GM10266 (cell line): ENCODE data around the gene HSBP1.

Experiments
- DNase-seq: peaks from one replicate; pipeline ENCODE4 v3.0.0; 2012; ENCODE audit errors: extremely low spot score
- CTCF ChIP-seq: IDR thresholded peaks from 2 replicates; pipeline ENCODE4 v1.5.1; 2012; ENCODE audit warnings: mild to moderate bottlenecking, low read depth; ENCODE audit not compliant: control insufficient read depth, insufficient read depth; ENCODE audit errors: missing control alignments

Gene HSBP1

GRCh38 chr16:83807710-83808572, at the start of gene HSBP1:
Gene HSBP1 (plus strand): TSS chr16:83807978. CDS start chr16:83808077, 99 bp downstream.
- no peak for TF ChIP-seq CTCF
- DNase-seq: peak; percentile 97

GRCh38 chr16:83762141-83762991, 45.4 kb upstream of the HSBP1 start:
- no peak for TF ChIP-seq CTCF
- no peak for DNase-seq

- DNase-seq: no peak
- TF ChIP-seq CTCF: no peak
Measured at GRCh38 chr16:83762992-83763358, 44.8 kb upstream of the HSBP1 start.

- no peak for DNase-seq
- TF ChIP-seq CTCF: no peak
Measured at GRCh38 chr16:83768986-83769385, 38.8 kb upstream of the HSBP1 start.

- no peak for TF ChIP-seq CTCF
- DNase-seq: no peak
Measured at GRCh38 chr16:83769397-83770008, 38.3 kb upstream of the HSBP1 start.

GRCh38 chr16:83771306-83771942, 36.4 kb upstream of the HSBP1 start:
- TF ChIP-seq CTCF: no peak
- DNase-seq: no peak

- TF ChIP-seq CTCF: no peak
- no peak for DNase-seq
Measured at GRCh38 chr16:83772806-83773205, 35.0 kb upstream of the HSBP1 start.
